Right hindlimb (tissue), 1 donor: Measurements from ENCODE around the gene MPPED1.

Experiments
- DNase-seq: peaks from one replicate; pipeline ENCODE4 v3.0.0-alpha.2; 2018

The MPPED1 gene

DNA sequence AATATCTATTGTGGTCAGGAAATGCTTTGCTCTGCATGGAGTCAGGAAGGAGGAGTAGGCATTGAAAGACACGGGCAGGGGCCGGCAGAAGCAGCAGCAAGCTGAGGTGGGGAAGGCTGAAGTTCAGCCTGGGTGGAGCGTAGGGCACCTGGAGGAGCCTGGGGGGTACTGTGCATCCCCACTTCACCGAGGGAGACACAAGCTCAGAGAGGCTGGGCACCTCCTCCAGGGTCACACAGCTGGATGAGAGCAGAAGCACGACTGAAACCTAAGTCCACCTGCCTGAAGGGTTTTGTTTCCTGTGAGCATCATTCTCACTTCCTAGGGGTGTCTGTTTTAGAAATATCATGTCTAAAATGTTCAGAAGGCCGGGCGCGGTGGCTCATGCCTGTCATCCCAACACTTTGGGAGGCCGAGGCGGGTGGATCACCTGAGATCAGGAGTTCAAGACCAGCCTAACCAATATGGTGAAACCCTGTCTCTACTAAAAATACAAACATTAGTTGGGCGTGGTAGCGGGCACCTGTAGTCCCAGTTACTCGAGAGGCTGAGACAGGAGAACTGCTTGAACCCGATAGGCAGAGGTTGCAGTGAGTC, 138.3 kb downstream of the MPPED1 start:
- DNase-seq: no peak

DNA sequence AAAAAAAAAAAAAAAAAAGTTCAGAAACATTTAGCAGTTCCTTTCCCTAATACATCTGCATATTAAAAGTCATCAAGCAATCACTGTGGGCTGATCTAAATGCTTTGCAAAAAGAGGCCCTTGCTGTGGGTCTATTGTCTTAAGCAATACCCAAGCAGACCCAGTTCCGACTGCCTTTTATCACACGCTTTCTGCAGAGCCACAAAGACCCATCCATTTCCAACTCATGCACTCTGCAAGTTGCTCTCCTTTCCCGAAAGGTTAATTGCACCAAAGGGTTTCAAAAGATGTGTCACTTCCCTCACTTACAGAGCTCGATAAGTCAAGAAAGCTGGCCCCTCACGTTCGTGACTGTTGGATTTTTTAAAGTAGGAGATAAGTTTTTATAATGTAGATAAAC, 138.9 kb downstream of the MPPED1 start:
- DNase-seq: no peak

DNA sequence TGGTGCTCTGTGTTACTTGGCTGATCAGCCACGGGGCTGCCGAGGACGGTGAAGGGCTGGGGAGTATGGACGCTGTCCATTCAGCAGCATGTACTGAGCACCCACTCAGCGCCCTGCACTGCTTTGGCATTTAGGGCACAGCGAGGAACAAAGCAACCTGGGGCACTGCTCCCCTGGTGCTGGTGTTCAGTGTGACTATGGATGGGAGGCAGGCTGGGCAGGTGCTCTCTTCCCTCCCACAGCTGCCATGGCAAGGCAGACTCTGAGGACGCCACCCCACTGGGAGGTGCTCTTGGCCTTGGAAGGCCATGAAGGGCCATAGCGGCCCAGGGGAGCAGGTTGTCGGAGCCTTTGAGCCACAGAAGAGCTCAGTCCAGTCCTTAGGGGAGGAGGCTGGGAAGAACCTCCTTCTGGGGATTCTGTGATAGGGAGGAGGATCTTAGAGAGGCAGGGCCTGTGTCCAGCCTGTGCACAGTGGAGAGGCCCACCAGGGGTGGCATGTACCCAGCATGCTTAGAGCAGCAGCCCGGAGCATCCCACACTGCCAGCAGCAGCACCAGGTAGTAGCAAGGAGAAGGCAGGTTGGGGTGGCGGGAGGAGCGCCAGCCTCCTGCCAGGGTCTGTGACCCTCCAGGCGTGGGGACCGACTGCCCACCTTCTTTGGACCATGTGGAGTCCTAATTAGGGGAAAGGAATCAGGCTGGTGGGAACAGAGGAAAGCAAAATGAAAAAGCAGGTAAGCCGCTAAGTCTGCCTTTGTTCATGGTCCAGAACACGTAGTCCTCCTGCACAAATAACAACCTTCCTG, 141.8 kb downstream of the MPPED1 start:
- no peak for DNase-seq

DNA sequence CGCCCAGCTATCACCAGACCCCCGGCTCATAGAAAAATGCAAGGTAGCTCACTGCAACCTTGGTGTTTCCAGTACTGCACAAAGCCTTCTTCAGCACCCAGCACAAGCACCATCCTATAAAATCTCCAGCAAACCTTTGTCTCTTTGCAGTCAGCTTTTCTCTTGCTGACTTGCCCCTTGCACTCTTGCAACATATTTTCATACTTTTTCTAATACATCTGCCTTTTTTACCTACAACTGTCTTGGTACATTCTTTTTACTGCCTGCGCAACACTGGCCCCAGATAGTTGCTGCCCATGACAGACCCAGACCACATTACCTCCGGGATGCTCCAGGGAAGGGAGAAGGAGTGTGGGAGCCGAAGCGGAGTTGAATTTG, 142.4 kb downstream of the MPPED1 start:
- DNase-seq: no peak

DNA sequence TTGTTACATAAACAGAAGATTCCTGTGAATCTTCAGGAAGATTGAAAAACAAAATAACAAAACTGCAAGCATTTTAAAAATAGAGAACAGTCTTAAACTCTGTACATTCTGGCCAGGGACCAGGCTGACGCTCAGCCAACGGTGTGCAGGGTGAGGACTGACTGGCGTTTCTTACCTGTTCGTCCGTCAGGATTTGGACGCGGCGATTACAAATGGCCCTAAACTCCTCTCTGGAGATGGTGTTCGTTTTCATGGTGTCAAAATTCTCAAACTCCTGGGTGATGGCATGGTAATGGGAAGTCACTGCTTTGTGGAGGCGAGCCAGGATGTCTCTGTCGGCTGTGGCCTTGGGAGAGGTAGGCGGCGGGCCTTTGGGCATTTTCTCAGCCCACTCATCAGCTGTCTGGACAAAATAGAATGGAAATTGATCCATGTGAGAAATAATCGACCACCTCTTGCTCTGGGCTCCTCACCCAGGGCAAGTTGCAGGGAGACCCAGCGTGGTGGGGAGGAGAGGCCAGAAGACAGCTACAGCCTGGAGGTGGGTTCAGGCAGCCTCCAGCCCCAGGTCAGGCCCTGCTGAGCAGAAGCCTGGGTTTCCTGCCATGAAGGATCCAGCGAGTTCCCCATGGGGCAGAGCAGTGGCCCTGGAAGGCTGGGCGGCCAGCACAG, 143.0 kb downstream of the MPPED1 start:
- DNase-seq: no peak

DNA sequence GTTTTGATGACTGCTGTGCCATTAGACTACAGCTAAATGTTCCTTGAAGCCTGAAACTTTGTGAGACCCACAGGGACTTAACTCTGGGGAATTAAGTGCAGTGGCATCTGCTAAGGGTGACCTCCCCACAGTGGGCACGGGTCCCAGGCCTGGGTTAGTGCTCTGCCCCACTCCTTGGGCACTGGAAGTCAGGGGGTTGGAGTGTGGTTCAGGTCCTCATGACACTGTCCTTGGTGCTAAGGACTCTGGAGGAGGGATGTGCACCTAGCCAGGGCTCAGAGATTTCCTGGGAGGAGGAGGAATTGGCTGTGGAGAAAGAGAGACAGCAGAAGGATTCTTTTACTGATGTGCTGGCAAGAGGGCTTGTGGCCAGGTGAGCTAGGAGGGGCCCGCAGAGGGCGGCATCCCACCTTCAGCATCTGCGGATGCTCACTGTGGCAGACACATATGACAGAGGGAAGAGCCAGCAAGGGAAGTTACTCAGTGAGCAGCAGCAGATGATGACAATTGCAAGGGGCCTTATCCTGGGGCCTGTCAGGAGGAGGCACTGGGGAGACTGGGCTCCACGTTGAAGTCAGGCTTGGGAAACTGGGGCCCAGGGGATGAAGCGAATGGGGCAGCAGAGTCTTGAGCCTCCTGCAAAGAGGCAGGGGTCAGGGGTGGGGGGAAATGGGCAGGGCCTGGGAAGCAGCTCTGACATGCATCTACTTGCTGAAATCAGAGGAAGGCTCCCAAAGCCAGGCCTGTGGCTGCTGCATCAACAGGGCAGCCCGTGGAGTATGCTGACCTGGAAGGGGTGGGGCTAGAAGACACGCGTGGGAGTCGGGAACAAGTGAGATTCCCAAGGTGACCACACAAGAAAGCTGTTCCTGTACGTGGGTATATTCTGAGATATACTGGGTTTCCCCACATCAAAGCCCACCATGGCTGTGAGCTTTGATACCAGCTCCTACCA, 144.0 kb downstream of the MPPED1 start:
- DNase-seq: no peak
